H1 (cell line): ENCODE measurements around the gene NBEA. TPM values are rescaled to one million over a fixed set of nuclear protein-coding genes. Genes with fewer than 3 reads are reported as not detected.

ENCODE experiments used
- CTCF ChIA-PET: fragments of 300-600 bp; sonication (Branson Sonifier 250); formaldehyde crosslinking; loops from one replicate; lab custom pipeline; 2021; ENCODE audit not compliant: partially characterized antibody; lab: Charles Lee
- POLR2A ChIA-PET: fragments of 300-600 bp; sonication (Branson Sonifier 250); formaldehyde crosslinking; loops from one replicate; lab custom pipeline; 2021; ENCODE audit warnings: inconsistent platforms; ENCODE audit not compliant: partially characterized antibody; lab: Charles Lee
- DNase-seq, 2 experiments: peaks; one replicate each; pipeline versions ENCODE4 v3.0.0 to v3.0.0-alpha.2; 2010 to 2022; ENCODE audit warnings: low spot score in 2 of 2, low read depth in 1 of 2, mixed read lengths in 1 of 2
- FAIRE-seq: peaks from 2 replicates; lab custom pipeline; 2011; peaks lifted over from hg19 to GRCh38; lab: Jason Lieb, UNC
- H2AFZ ChIP-seq: 2 replicates; pipeline ENCODE4 v1.8.1; 2012; ENCODE audit warnings: low read length, inconsistent platforms
- H2AK5ac ChIP-seq: 2 replicates; pipeline ENCODE4 v1.6.1; 2013; ENCODE audit warnings: low read depth, low read length
- H2BK120ac ChIP-seq: replicated peaks from 2 replicates; pipeline ENCODE3; 2013; ENCODE audit warnings: low read depth, low read length, inconsistent platforms
- H2BK12ac ChIP-seq: 2 replicates; pipeline ENCODE4 v1.6.1; 2013; ENCODE audit warnings: low read depth, low read length
- H2BK15ac ChIP-seq: 2 replicates; pipeline ENCODE4 v1.6.1; 2013; ENCODE audit warnings: low read length
- H2BK20ac ChIP-seq: 2 replicates; pipeline ENCODE4 v1.6.1; 2013; ENCODE audit warnings: low read length
- H2BK5ac ChIP-seq: 2 replicates; pipeline ENCODE4 v1.6.1; 2013; ENCODE audit warnings: low read depth, low read length
- H3K14ac ChIP-seq: 2 replicates; pipeline ENCODE4 v1.6.1; 2013; ENCODE audit warnings: inconsistent platforms; ENCODE audit not compliant: insufficient read length
- H3K18ac ChIP-seq: 2 replicates; pipeline ENCODE4 v1.6.1; 2013; ENCODE audit warnings: low read length; ENCODE audit errors: extremely low read depth
- H3K23ac ChIP-seq: 2 replicates; pipeline ENCODE4 v1.6.1; 2013; ENCODE audit warnings: inconsistent platforms; ENCODE audit not compliant: insufficient read length
- H3K23me2 ChIP-seq: 2 replicates; pipeline ENCODE4 v1.6.1; 2013; ENCODE audit warnings: low read depth, low read length
- H3K27ac ChIP-seq: 2 replicates; pipeline ENCODE4 v1.6.1; 2011; ENCODE audit warnings: low read depth, low read length, inconsistent platforms
- H3K27me3 ChIP-seq, 4 experiments: replicated peaks in 1 of 4; 1 replicate in 1 of 4; 2 replicates in 3 of 4; pipeline versions ENCODE4 v1.6.1 to v1.8.1; 2011 to 2013; ENCODE audit warnings: low read length in 3 of 4, mild to moderate bottlenecking in 3 of 4, inconsistent platforms in 2 of 4, mixed read lengths in 2 of 4, moderate library complexity in 1 of 4; ENCODE audit not compliant: control insufficient read depth in 3 of 4, insufficient read depth in 3 of 4; ENCODE audit errors: extremely low read depth in 1 of 4
- H3K36me3 ChIP-seq, 4 experiments: 2 replicates each; pipeline versions ENCODE4 v1.6.1 to v1.8.1; 2011 to 2013; ENCODE audit warnings: mild to moderate bottlenecking in 4 of 4, low read length in 3 of 4, moderate library complexity in 2 of 4, control low read depth in 1 of 4, inconsistent platforms in 1 of 4; ENCODE audit not compliant: insufficient read depth in 4 of 4, control insufficient read depth in 2 of 4
- H3K4ac ChIP-seq: replicated peaks from 2 replicates; pipeline ENCODE3; 2013; ENCODE audit warnings: low read length, low read depth, mixed read lengths, inconsistent platforms; ENCODE audit not compliant: insufficient read length
- H3K4me1 ChIP-seq, 4 experiments: replicated peaks in 1 of 4; 1 replicate in 1 of 4; 2 replicates in 3 of 4; pipeline versions ENCODE4 v1.6.1 to v1.8.1; 2011 to 2013; ENCODE audit warnings: low read length in 3 of 4, inconsistent platforms in 2 of 4, mixed read lengths in 1 of 4; ENCODE audit not compliant: insufficient read depth in 4 of 4, control insufficient read depth in 3 of 4
- H3K4me2 ChIP-seq, 2 experiments: 2 replicates each; pipeline versions ENCODE4 v1.6.1 to v1.8.1; 2011 to 2013; ENCODE audit warnings: low read depth in 2 of 2, low read length in 2 of 2, control low read depth in 1 of 2, inconsistent platforms in 1 of 2, mild to moderate bottlenecking in 1 of 2; ENCODE audit not compliant: insufficient read depth in 1 of 2
- H3K4me3 ChIP-seq, 4 experiments: fragments of 200-600, 300-600 bp in 1 of 4; sonication (generic), shearing (Covaris generic), sonication (Bioruptor Twin) in 1 of 4; 2 replicates each; pipeline versions ENCODE4 v1.5.1 to v1.8.1; 2011 to 2016; ENCODE audit warnings: low read length in 4 of 4, low read depth in 3 of 4, control low read depth in 2 of 4, inconsistent platforms in 2 of 4, mild to moderate bottlenecking in 2 of 4, mixed read lengths in 1 of 4, moderate library complexity in 1 of 4; ENCODE audit not compliant: insufficient read depth in 2 of 4; ENCODE audit errors: extremely low read depth in 1 of 4
- H3K56ac ChIP-seq: replicated peaks from 2 replicates; pipeline ENCODE3; 2013; ENCODE audit warnings: low read depth, mild to moderate bottlenecking, mixed read lengths, low read length, inconsistent platforms; ENCODE audit not compliant: insufficient read length
- H3K79me1 ChIP-seq: 2 replicates; pipeline ENCODE4 v1.6.1; 2013; ENCODE audit warnings: low read depth, low read length, control low read depth
- H3K79me2 ChIP-seq, 2 experiments: 2 replicates each; pipeline versions ENCODE4 v1.6.1 to v1.8.1; 2012 to 2013; ENCODE audit warnings: low read length in 2 of 2, mild to moderate bottlenecking in 2 of 2, inconsistent platforms in 1 of 2; ENCODE audit not compliant: insufficient read depth in 2 of 2, control insufficient read depth in 1 of 2
- H3K9ac ChIP-seq, 4 experiments: replicated peaks in 1 of 4; 1 replicate in 1 of 4; 2 replicates in 3 of 4; pipeline versions ENCODE4 v1.6.1 to v1.8.1; 2011 to 2013; ENCODE audit warnings: low read depth in 3 of 4, low read length in 3 of 4, control low read depth in 2 of 4, mild to moderate bottlenecking in 2 of 4, moderate library complexity in 2 of 4, inconsistent platforms in 1 of 4; ENCODE audit errors: extremely low read depth in 1 of 4
- H3K9me3 ChIP-seq, 2 experiments: 2 replicates each; pipeline versions ENCODE4 v1.6.1 to v1.8.1; 2012 to 2013; ENCODE audit warnings: mild to moderate bottlenecking in 2 of 2, moderate library complexity in 2 of 2, control low read depth in 1 of 2, inconsistent platforms in 1 of 2, low read depth in 1 of 2, low read length in 1 of 2, mixed read lengths in 1 of 2; ENCODE audit not compliant: insufficient read depth in 2 of 2
- H4K20me1 ChIP-seq, 2 experiments: replicated peaks in 1 of 2; 2 replicates each; pipeline versions ENCODE3 to v1.8.1; 2011 to 2013; ENCODE audit warnings: inconsistent platforms in 2 of 2, low read length in 2 of 2, mild to moderate bottlenecking in 1 of 2; ENCODE audit not compliant: insufficient read depth in 2 of 2, control insufficient read depth in 1 of 2
- H4K5ac ChIP-seq: 2 replicates; pipeline ENCODE4 v1.6.1; 2013; ENCODE audit warnings: low read length, low read depth, mixed read lengths, inconsistent platforms; ENCODE audit not compliant: insufficient read length
- H4K8ac ChIP-seq: 2 replicates; pipeline ENCODE4 v1.8.0; 2013; ENCODE audit warnings: mild to moderate bottlenecking, moderate library complexity, low read length, inconsistent platforms; ENCODE audit not compliant: insufficient read depth; ENCODE audit errors: extremely low read depth
- H4K91ac ChIP-seq: replicated peaks from 2 replicates; pipeline ENCODE3; 2013; ENCODE audit warnings: low read length, mixed read lengths, inconsistent platforms; ENCODE audit not compliant: insufficient read length
- BACH1 ChIP-seq: IDR thresholded peaks from 2 replicates; pipeline ENCODE4 v1.6.1; 2012; ENCODE audit warnings: low read length, improper control_type of control experiment
- BCL11A ChIP-seq, 2 experiments: IDR thresholded peaks; one replicate each; pipeline ENCODE4 v1.6.1; 2011; ENCODE audit warnings: low read depth in 2 of 2, low read length in 2 of 2, mild to moderate bottlenecking in 2 of 2
- FOSL1 ChIP-seq: IDR thresholded peaks from 2 replicates; pipeline ENCODE4 v1.6.1; 2011; ENCODE audit warnings: mild to moderate bottlenecking, low read depth, low read length, moderate library complexity; ENCODE audit not compliant: insufficient read depth
- KDM1A ChIP-seq: fragments of 200-600, 300-600 bp; sonication (generic); IDR thresholded peaks from 2 replicates; pipeline ENCODE4 v1.7.1; 2016; ENCODE audit warnings: mild to moderate bottlenecking, low read length, borderline replicate concordance
- NRF1 ChIP-seq: IDR thresholded peaks from 2 replicates; pipeline ENCODE4 v1.6.1; 2011; ENCODE audit warnings: mild to moderate bottlenecking, low read depth, low read length, improper control_type of control experiment
- WGBS, 2 experiments: shearing (Covaris generic) in 1 of 2; methylation state at CpG; one replicate each; pipeline versions ENCODE4 v1.1.6 to v1.1.7; 2013 to 2015; ENCODE audit warnings: low lambda C conversion rate in 2 of 2, mixed read lengths in 2 of 2, inconsistent platforms in 1 of 2, low coverage in 1 of 2, missing lambda C conversion rate in 1 of 2; ENCODE audit not compliant: insufficient replicate concordance in 2 of 2, insufficient coverage in 1 of 2, insufficient read length in 1 of 2; ENCODE audit errors: extremely low coverage in 1 of 2, missing lambda C conversion rate in 1 of 2; 5-methylcytosine and 5-hydroxymethylcytosine counted together
- polyA plus RNA-seq, 7 experiments: library from polyadenylated mRNA; depleted of rRNA in 3 of 7; stranded (reverse) in 5 of 7; unstranded in 2 of 7; fragments of >200 nt in 5 of 7; fragments of 200-250 nt in 2 of 7; gene quantifications; 1 replicate in 5 of 7; 2 replicates in 1 of 7; 4 replicates in 1 of 7; pipeline versions ENCODE4 v1.2.1 to v1.2.3, GENCODE V29; 2011 to 2013; ENCODE audit warnings: missing spikeins in 2 of 7, mixed read lengths in 2 of 7
- total RNA-seq: library from RNA; stranded (reverse); fragmentation: NEBNext Ultra II Directional; extraction: Animal tissue kit (Norgen Biotek cat#: 25700); gene quantifications from 2 replicates; pipeline ENCODE4 v1.2.1, GENCODE V29; 2021

Gene NBEA
- total and polyA plus RNA-seq, 2 of the 8 experiments (the other 6 are each of a cell fraction or from before 2014, with no cell fraction given) = 14.2 to 21.5 TPM

GRCh38 chr13:35228536-35228935, 286.5 kb downstream of the NBEA start:
- Histone ChIP-seq H3K79me2 (no peaks in the 10 kb centered on the region), H2BK12ac (no peak overlapping the region), H3K27me3 (no peaks in the 10 kb centered on the region), H2BK20ac (no peak overlapping the region), H3K9me3 (no peaks in the 10 kb centered on the region), H4K5ac (no peak overlapping the region), H3K36me3 (no peaks in the 10 kb centered on the region), H3K9ac (no peak overlapping the region), H4K8ac (no peak overlapping the region), H4K91ac (no peak overlapping the region), H2BK15ac (no peak overlapping the region), H3K4ac (no peak overlapping the region), H2AFZ (no peak overlapping the region), H2BK5ac (no peak overlapping the region), H3K18ac (no peak overlapping the region), H3K14ac (no peak overlapping the region), H2AK5ac (no peak overlapping the region), H3K4me3 (no peak overlapping the region), H3K23me2 (no peaks in the 10 kb centered on the region), H3K56ac (no peak overlapping the region), H4K20me1 (no peaks in the 10 kb centered on the region), H3K27ac (no peak overlapping the region), H2BK120ac (no peak overlapping the region), H3K4me1 (peaks cover 3 to 8% (median 4%) of the 10 kb centered on the region in 4 experiments; a peak in 5 of 7 replicates), H3K23ac (no peak overlapping the region), H3K79me1 (no peaks in the 10 kb centered on the region), H3K4me2 (no peak overlapping the region)
- no peak for FAIRE-seq
- 100% methylated on average over 2 of the region's 2 CpGs; no CpG with 5 or more reads in 1 of the 2 experiments for WGBS, 2 experiments
- ChIA-PET POLR2A (no interaction called here), CTCF (no interaction called here)
- no peak for DNase-seq
- TF ChIP-seq NRF1 (no peak), FOSL1 (no peak), KDM1A (no peak), BACH1 (no peak), BCL11A (IDR thresholded peaks at IDR 0.05; ENCODE audit: low read depth in 2 of 2, low read length in 2 of 2) (no peak)
